ENCODE data around the gene ENTR1.

Gene ENTR1, protein sequence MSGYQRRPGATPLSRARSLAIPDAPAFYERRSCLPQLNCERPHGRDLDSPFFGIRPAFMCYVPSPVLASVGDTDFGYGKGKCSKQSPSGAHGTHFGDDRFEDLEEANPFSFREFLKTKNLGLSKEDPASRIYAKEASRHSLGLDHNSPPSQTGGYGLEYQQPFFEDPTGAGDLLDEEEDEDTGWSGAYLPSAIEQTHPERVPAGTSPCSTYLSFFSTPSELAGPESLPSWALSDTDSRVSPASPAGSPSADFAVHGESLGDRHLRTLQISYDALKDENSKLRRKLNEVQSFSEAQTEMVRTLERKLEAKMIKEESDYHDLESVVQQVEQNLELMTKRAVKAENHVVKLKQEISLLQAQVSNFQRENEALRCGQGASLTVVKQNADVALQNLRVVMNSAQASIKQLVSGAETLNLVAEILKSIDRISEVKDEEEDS
- total RNA-seq, result 46.6 to 62.0 reads per million in 2 donors

- peak; percentile 97 for DNase-seq
Measured at GRCh38 chr9:136410500-136411287, at the start of gene ENTR1, which contains the start of gene PMPCA. TSS of gene ENTR1 (minus strand) at chr9:136410614. CDS start at chr9:136410397, 217 bp downstream. TSS of gene PMPCA (plus strand) at chr9:136410658. CDS start at chr9:136410669, 11 bp downstream.

DNA sequence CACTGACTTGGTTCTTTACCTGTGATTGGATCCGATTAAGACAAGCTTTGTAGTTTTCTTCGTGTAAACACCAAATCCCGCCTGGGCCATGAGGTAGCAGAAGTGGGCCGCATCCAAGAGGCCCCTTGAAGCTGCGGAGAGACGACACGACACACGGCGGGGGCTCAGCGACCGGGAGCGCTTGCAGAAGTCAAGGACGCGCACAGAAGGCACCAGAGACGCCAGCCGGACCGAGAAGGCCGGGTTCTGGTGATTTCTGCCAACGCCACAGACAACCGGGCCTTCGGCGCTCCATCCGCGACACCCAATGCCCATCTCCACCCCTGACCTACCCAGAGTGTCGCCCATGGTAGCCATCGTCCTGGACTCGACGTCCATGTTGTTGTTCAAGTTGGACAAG lies 49.0 kb upstream of the ENTR1 start:
- DNase-seq, result no peak

DNA sequence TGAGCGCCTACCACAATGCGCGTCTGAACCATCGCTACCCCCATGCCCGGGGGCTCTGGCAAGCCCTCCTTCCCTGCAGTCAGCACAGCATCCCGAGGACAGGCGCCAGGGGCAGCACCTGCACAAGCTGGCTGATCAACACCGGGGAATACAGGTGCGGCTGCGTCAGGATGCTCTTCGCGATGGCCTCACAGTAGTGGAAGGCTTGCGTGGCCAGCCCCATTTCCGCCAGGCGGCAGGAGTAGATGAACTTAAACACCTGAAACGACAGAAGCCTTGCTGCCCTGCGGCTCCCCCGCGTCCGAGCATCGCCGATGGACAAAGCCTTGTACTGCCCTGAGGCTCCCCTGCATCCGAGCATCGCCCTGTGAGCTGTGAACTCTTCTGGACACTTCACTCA lies 46.9 kb upstream of the ENTR1 start:
- DNase-seq, result no peak

GRCh38 chr9:136456258-136456657 lies 45.8 kb upstream of the ENTR1 start:
- no peak for DNase-seq

GRCh38 chr9:136455043-136456002 lies 44.9 kb upstream of the ENTR1 start:
- DNase-seq, result no peak

DNA sequence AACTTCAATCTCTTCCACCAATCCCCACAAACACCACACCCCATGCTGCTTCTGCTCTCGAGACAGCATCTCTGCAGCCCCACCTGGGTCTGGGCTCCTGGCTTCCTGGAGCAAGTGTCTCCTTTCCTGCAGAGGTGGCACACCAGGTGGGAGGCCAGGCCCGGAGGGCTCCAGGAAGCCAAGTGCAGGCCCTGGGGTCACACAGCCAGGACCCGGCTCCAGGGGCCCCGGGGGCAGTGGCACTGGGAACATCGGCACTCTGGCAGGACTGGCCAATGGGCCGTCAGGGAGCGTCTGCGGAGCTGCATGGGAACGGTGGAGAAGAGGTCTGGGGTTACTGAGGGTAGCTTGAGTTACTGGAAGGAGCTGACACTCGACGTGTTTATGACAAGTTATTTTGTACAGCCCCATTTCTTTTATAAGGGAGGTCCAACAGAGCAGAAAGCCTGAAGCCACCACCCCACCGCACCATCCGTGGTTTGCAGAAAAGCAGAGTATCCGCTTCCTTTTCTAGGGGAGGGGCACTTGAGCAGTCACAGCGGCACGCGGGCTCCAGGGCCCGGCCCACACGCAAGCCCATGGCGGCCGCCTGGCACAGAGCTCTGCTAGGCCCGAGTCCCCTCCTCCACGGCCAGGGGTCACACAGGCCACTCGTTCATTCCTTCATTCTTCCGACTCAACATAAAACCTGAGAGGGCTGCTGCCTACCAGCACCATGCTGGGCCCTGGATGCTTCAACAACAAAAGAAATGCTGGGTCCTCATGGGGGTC lies 43.8 kb upstream of the ENTR1 start:
- no peak for DNase-seq

GRCh38 chr9:136453326-136453725 lies 42.9 kb upstream of the ENTR1 start:
- DNase-seq, result no peak

- DNase-seq, result no peak
Measured at GRCh38 chr9:136451221-136451877, 40.9 kb upstream of the ENTR1 start.

GRCh38 chr9:136448655-136449054 lies 38.2 kb upstream of the ENTR1 start:
- no peak for DNase-seq

DNA sequence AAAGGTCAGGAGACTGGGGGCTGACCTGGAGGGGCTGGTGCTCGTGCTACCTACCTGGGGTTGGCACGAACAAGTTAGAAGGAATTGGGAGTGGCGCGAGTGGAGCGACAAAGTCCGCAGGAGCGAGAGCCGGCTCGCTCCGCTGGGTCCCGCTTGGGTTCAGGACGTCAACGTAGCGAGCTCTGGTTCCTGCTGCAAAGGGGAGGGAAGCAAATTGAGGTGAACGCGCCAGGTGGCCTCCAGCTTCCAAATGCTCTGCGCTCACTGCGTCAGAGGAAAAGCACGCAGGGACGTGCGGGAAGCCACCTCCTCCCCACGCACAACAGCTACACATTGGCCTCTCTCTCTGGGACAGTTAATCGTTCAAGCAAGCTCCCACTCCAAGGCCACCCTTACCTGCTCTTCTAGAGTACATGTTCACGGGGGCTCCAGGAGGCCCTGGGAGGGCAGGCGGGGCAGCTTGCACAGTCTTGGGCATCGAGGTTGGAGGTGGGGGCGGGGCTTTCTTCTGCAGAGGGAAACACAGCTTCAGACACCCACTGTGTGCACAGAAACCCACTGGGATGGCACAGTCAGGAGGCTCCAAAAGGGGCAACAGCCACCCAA lies 36.9 kb upstream of the ENTR1 start:
- no peak for DNase-seq

DNA sequence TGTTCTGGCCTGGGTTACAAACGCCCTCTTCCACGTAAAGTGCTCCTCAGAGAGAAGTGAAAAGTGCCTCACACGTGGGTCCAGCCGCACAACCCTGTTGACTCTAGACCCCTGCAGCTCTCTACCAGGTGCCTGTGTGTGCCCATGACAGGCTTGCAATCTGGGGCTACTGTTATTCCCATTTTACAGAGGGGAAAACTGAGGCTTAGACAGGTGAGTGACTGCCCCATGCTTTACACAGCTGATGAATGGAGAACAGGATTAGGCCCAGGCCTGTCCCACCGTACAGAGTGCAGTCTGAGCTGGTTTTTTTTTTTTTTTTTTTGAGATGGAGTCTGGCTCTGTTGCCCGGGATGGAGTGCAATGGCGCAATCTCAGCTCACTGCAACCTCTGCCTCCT lies 35.4 kb upstream of the ENTR1 start:
- no peak for DNase-seq

DNA sequence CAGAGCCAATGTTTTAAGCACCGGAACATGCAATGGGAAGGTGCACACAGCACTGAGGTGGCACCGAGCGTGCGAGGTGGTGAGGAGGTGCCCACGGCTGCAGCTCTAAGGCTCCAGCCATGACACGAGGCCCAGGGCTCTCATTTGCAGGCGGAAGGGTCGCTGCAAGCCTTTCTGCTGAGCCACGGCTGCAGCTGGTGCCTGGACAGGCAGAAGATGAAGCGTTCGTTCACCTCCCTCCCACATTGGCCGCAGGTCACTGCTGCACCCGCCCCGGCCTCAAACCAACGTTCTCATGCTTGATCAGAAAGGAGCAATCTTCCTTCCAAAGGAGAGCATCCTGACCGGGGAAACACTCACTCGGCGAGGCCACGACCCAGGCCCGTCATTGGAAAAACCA lies 33.7 kb upstream of the ENTR1 start:
- no peak for DNase-seq

- DNase-seq, result no peak
Measured at GRCh38 chr9:136443687-136444086, 33.3 kb upstream of the ENTR1 start.

- no peak for DNase-seq
Measured at GRCh38 chr9:136443087-136443486, 32.7 kb upstream of the ENTR1 start.

- DNase-seq, result no peak
Measured at GRCh38 chr9:136442265-136442664, 31.9 kb upstream of the ENTR1 start.

DNA sequence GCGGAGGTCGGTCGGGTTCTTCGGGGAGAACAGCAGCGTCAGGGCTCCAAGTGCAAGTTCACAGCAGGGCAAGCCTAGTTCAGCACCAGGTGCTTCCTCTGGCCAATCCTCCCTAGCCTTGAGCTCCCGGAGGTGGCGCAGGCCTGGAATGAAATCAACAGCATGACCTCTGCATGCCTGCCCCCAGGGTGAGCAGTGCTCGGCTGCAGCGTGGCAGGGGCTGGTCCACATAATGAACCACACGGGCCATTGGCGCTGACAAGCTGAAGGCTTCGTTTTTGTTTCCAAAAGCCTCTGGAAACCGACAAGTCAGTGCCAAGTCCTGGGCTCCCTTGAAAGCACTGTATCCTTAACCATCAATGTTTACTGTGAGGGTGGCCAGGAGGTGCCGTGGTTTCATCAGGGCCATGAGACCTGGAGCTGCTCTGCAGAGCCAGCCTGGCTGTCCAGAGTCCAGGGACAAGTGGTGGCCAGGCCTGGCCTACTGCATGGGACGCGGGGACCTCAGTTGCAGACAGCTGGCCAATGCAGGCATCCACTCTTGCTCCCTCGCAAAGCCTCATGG lies 31.3 kb upstream of the ENTR1 start:
- no peak for DNase-seq

DNA sequence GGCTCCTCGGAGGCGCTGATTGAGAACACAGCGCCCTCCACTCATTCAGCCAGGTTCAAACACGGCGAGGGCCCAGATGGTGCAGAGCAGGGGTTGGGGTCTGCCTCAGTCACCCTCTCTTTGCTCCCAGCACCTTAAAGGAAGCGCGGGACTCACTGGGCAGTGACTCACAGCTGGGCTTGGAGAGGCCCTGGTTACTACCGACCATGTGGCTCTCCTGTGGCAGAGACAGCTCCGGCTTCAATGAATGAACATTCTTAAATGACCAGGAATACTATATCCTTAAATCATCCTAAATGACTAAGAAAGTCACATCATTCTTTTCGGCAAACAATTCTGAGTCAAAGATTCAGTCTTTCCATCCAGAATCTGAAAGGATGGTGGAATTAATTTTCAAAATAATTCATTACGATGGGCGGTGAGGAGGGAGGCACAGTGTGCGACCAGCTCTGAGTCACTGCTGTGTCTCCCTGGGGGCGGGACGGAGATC lies 30.8 kb upstream of the ENTR1 start:
- no peak for DNase-seq

DNA sequence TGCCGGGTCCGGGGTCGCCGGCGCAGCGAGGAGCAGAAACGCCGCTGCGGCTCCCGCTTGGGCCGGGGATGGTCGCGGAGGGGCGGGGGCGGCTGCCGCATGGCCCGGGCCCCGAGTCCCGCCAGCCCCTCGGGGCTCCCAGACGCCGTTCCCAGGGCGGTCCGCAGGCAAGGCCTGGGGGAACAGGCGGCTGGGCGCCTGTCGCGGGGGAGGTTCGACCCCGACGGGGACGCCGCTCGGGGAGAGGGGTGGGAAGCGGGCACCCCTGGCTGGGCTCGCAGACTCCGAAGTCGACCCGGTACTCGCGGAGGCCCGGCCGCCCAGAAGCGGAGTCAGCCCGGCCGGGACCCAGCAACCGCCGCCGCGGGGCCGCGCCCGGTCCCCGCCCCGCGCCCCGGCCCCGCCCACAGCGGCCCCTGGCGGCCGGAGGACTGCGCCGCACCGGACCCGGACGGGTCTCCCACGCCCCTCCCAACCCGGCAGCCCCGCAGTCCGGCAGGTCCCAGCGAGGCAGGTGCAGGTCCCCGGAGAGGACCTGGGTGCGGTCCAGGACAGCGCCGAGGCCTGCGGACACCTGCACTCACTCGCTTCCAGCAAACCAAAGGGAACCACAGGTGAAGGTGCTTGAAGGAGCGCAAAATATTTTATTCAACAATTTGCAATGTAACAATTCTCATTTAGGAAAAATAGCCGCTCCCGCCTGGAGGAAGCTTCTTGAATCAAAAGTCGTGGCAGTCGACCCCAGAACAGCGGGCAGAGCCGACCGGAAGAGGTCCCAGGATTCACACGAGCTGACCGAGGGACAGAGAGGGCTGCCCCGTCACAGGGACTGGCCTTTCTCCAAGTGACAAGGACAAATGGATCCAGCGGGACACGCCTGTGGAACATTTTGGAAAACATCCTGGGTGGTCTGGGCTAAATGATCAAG lies 29.3 kb upstream of the ENTR1 start, which contains the start of gene INPP5E:
INPP5E (minus strand) TSS at position 365 of the 928 bp plus-strand sequence. CDS start 426 bp downstream, outside the sequence.
- DNase-seq, result peak; percentile 91

Measured in T-helper 9 cell (primary cell).